DOHH2 (cell line): ENCODE measurements around the gene IL32.

Experiments
- H3F3A ChIP-seq: fragments of 200-600 bp; sonication (generic), shearing (Covaris generic); 2 replicates; pipeline ENCODE4 v1.6.0; 2016; ENCODE audit warnings: antibody characterized with exemption, mild to moderate bottlenecking; ENCODE audit not compliant: control insufficient read depth, insufficient read depth
- H3K27ac ChIP-seq: fragments of 200-600 bp; sonication (generic); 2 replicates; pipeline ENCODE4 v1.5.1; 2014; ENCODE audit warnings: low read depth, mild to moderate bottlenecking, low read length, moderate library complexity
- H3K27me3 ChIP-seq: fragments of 200-600 bp; sonication (generic); 2 replicates; pipeline ENCODE4 v1.6.1; 2014; ENCODE audit warnings: mild to moderate bottlenecking, low read length, mixed read lengths; ENCODE audit not compliant: control insufficient read depth
- H3K36me3 ChIP-seq: fragments of 200-600 bp; sonication (generic); 2 replicates; pipeline ENCODE4 v1.6.1; 2014; ENCODE audit warnings: mild to moderate bottlenecking, low read length, moderate library complexity, mixed read lengths; ENCODE audit not compliant: control insufficient read depth
- H3K4me1 ChIP-seq: fragments of 200-600 bp; sonication (generic); 2 replicates; pipeline ENCODE4 v1.6.1; 2014; ENCODE audit warnings: mild to moderate bottlenecking, low read length, mixed read lengths; ENCODE audit not compliant: control insufficient read depth
- H3K4me2 ChIP-seq: fragments of 200-600 bp; sonication (generic); 2 replicates; pipeline ENCODE4 v1.6.0; 2014; ENCODE audit warnings: mild to moderate bottlenecking, low read length, moderate library complexity
- H3K4me3 ChIP-seq: fragments of 200-600 bp; sonication (generic); 2 replicates; pipeline ENCODE4 v1.5.1; 2014; ENCODE audit warnings: mild to moderate bottlenecking, low read length, mixed read lengths
- H3K79me2 ChIP-seq: fragments of 200-600 bp; sonication (generic); 2 replicates; pipeline ENCODE4 v1.6.1; 2014; ENCODE audit warnings: mild to moderate bottlenecking, low read length, mixed read lengths; ENCODE audit not compliant: control insufficient read depth
- H3K9me2 ChIP-seq: fragments of 200-600 bp; sonication (generic); replicated peaks from 2 replicates; pipeline ENCODE4 v1.6.1; 2014; ENCODE audit warnings: mild to moderate bottlenecking, low read length, mixed read lengths; ENCODE audit not compliant: control insufficient read depth
- H3K9me3 ChIP-seq: fragments of 200-600 bp; sonication (generic); 2 replicates; pipeline ENCODE4 v1.6.1; 2014; ENCODE audit warnings: antibody characterized with exemption, low read length, mixed read lengths; ENCODE audit not compliant: control insufficient read depth, insufficient read depth
- H4K20me1 ChIP-seq: fragments of 200-600 bp; sonication (generic); 2 replicates; pipeline ENCODE4 v1.6.0; 2014; ENCODE audit warnings: low read depth, mild to moderate bottlenecking, antibody characterized with exemption, low read length, moderate library complexity; ENCODE audit not compliant: control insufficient read depth, insufficient read depth
- EZH2phosphoT487 ChIP-seq: fragments of 200-600 bp; sonication (generic); IDR thresholded peaks from 2 replicates; pipeline ENCODE4 v1.6.1; 2017; ENCODE audit warnings: borderline replicate concordance, mild to moderate bottlenecking, antibody characterized with exemption, low read length, moderate library complexity, mixed read lengths
- TF ChIP-seq, protein P1 (sequence below): fragments of 200-600 bp; sonication (generic); IDR thresholded peaks from one replicate; pipeline ENCODE4 v1.5.1; 2014; ENCODE audit warnings: antibody characterized with exemption, mild to moderate bottlenecking, low read depth, low read length; ENCODE audit not compliant: poor library complexity, severe bottlenecking

Gene IL32

GRCh38 chr16:3101841-3102470, 36.5 kb downstream of the IL32 start:
- no peaks in the 10 kb centered on the region for H3K9me3 ChIP-seq
- no peak overlapping the region for H3K4me3 ChIP-seq
- peaks cover 5% of the 10 kb centered on the region; the same call in 1 of the 2 replicates for H3F3A ChIP-seq
- H3K36me3 ChIP-seq = no peaks in the 10 kb centered on the region
- peaks cover 3% of the 10 kb centered on the region; the same call in 1 of the 2 replicates for H3K27me3 ChIP-seq
- H3K9me2 ChIP-seq = no peaks in the 10 kb centered on the region
- H3K27ac ChIP-seq = no peak overlapping the region
- H3K4me1 ChIP-seq = peaks cover 36% of the 10 kb centered on the region
- H3K79me2 ChIP-seq = no peaks in the 10 kb centered on the region
- TF ChIP-seq EZH2phosphoT487 = no peak
- TF ChIP-seq, protein P1, sequence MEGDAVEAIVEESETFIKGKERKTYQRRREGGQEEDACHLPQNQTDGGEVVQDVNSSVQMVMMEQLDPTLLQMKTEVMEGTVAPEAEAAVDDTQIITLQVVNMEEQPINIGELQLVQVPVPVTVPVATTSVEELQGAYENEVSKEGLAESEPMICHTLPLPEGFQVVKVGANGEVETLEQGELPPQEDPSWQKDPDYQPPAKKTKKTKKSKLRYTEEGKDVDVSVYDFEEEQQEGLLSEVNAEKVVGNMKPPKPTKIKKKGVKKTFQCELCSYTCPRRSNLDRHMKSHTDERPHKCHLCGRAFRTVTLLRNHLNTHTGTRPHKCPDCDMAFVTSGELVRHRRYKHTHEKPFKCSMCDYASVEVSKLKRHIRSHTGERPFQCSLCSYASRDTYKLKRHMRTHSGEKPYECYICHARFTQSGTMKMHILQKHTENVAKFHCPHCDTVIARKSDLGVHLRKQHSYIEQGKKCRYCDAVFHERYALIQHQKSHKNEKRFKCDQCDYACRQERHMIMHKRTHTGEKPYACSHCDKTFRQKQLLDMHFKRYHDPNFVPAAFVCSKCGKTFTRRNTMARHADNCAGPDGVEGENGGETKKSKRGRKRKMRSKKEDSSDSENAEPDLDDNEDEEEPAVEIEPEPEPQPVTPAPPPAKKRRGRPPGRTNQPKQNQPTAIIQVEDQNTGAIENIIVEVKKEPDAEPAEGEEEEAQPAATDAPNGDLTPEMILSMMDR = no peak
- no peak overlapping the region for H3K4me2 ChIP-seq
- H4K20me1 ChIP-seq = no peaks in the 10 kb centered on the region

GRCh38 chr16:3106205-3106928, 40.9 kb downstream of the IL32 start:
- no peaks in the 10 kb centered on the region for H3K9me3 ChIP-seq
- H3K27me3 ChIP-seq = peaks cover 4% of the 10 kb centered on the region; the same call in 1 of the 2 replicates
- peaks cover 24% of the 10 kb centered on the region for H3K4me1 ChIP-seq
- H3K36me3 ChIP-seq = no peaks in the 10 kb centered on the region
- peaks cover 5% of the 10 kb centered on the region; the same call in 1 of the 2 replicates for H3F3A ChIP-seq
- 0 out of 2 replicates have a peak overlapping the region, but pooled peaks have one; percentile 29 for H3K27ac ChIP-seq
- peak overlapping the region; percentile 83 for H3K4me3 ChIP-seq
- no peaks in the 10 kb centered on the region for H3K79me2 ChIP-seq
- H4K20me1 ChIP-seq = no peaks in the 10 kb centered on the region
- peak overlapping the region; percentile 85 for H3K4me2 ChIP-seq
- H3K9me2 ChIP-seq = no peaks in the 10 kb centered on the region
- TF ChIP-seq, protein P1 = no peak
- TF ChIP-seq EZH2phosphoT487 = no peak

- H3K79me2 ChIP-seq = no peaks in the 10 kb centered on the region
- H4K20me1 ChIP-seq = no peaks in the 10 kb centered on the region
- peaks cover 33% of the 10 kb centered on the region for H3K27me3 ChIP-seq
- TF ChIP-seq EZH2phosphoT487 = no peak
- TF ChIP-seq, protein P1 = no peak
- H3K27ac ChIP-seq = no peak within 1 kb of the TSS
- peak within 1 kb of the TSS; percentile 36; the same call in 1 of the 2 replicates for H3K4me2 ChIP-seq
- peaks cover 3% of the 10 kb centered on the region for H3K4me1 ChIP-seq
- H3K36me3 ChIP-seq = no peaks in the 10 kb centered on the region
- H3K9me2 ChIP-seq = no peaks in the 10 kb centered on the region
- H3K4me3 ChIP-seq = peak within 1 kb of the TSS; percentile 39
- no peaks in the 10 kb centered on the region for H3F3A ChIP-seq
- no peaks in the 10 kb centered on the region for H3K9me3 ChIP-seq
Observed at GRCh38 chr16:3112058-3112880, 46.8 kb downstream of the IL32 start, which contains the start of gene ZNF205. TSS of gene ZNF205 (plus strand) at chr16:3112586. CDS start at chr16:3113431, 845 bp downstream.
